ENCODE results near the gene CIT. TPM values are rescaled to one million over a fixed set of nuclear protein-coding genes. Genes with fewer than 3 reads are reported as not detected.

Gene CIT
- total RNA-seq, 1 donor from 2014 or later = 98.5 TPM

DNA sequence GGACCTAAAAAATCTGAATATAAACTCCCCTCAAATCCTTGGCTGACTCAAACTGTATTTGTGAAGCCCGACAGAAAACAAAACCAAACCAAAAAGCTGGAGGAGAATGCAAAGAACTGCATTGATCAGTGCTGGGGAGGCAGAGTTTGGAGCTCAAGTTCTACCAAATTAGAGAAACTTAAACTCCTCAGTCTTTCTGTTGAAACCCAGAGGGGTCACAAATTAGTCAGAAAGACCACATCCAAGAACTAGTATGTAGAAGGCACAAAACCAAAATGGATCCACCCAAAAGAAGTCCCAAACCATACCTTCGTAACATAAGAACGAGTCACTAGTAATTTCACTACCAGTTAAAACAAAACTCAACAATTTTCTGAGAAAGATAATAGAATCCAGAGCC lies 224.5 kb downstream of the CIT start:
- H3K9ac ChIP-seq = no peak overlapping the region
- no peak overlapping the region for H3K4me3 ChIP-seq
- H3K9me3 Mint-ChIP-seq = peaks cover 6% of the 10 kb centered on the region
- no peaks in the 10 kb centered on the region for H3K27me3 ChIP-seq
- H3K27me3 Mint-ChIP-seq (ENCODE audit: insufficient read depth, low read depth) = peaks cover 2% of the 10 kb centered on the region
- no peak overlapping the region for H3K4me2 ChIP-seq
- H3K4me1 ChIP-seq = no peaks in the 10 kb centered on the region
- H3K4me1 Mint-ChIP-seq = no peaks in the 10 kb centered on the region
- H3K36me3 Mint-ChIP-seq = no peaks in the 10 kb centered on the region
- TF ChIP-seq, protein P1, sequence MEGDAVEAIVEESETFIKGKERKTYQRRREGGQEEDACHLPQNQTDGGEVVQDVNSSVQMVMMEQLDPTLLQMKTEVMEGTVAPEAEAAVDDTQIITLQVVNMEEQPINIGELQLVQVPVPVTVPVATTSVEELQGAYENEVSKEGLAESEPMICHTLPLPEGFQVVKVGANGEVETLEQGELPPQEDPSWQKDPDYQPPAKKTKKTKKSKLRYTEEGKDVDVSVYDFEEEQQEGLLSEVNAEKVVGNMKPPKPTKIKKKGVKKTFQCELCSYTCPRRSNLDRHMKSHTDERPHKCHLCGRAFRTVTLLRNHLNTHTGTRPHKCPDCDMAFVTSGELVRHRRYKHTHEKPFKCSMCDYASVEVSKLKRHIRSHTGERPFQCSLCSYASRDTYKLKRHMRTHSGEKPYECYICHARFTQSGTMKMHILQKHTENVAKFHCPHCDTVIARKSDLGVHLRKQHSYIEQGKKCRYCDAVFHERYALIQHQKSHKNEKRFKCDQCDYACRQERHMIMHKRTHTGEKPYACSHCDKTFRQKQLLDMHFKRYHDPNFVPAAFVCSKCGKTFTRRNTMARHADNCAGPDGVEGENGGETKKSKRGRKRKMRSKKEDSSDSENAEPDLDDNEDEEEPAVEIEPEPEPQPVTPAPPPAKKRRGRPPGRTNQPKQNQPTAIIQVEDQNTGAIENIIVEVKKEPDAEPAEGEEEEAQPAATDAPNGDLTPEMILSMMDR (IDR thresholded peaks at IDR 0.05) = no peak
- no peak for TF ChIP-seq EZH2 (IDR thresholded peaks at IDR 0.05)
- TF ChIP-seq EZH2phosphoT487 (IDR thresholded peaks at IDR 0.05) = no peak
- no peaks in the 10 kb centered on the region for H3K36me3 ChIP-seq
- H3K4me3 Mint-ChIP-seq = no peak overlapping the region
- H3K9me3 ChIP-seq (ENCODE audit: low read depth) = peaks cover 8% of the 10 kb centered on the region
- DNase-seq (ENCODE audit: low spot score) = no peak
- H3K79me2 ChIP-seq (ENCODE audit: low read depth) = no peaks in the 10 kb centered on the region
- no peak overlapping the region for H3K27ac ChIP-seq
- H3F3A ChIP-seq (ENCODE audit: low read depth) = no peaks in the 10 kb centered on the region
- H4K20me1 ChIP-seq (ENCODE audit: low read depth) = no peaks in the 10 kb centered on the region
- H2AFZ ChIP-seq (replicated peaks) = no peak overlapping the region
- H3K27ac Mint-ChIP-seq = no peak overlapping the region

GRCh38 chr12:119649202-119649808 lies 227.8 kb downstream of the CIT start:
- Histone ChIP-seq H3K27me3 (no peaks in the 10 kb centered on the region), H3K4me3 (no peak overlapping the region), H3K9me3 (ENCODE audit: low read depth) (peaks cover 5% of the 10 kb centered on the region), H3K4me1 (no peaks in the 10 kb centered on the region), H3K9ac (no peak overlapping the region), H3K36me3 (no peaks in the 10 kb centered on the region), H3K4me2 (no peak overlapping the region), H3K79me2 (ENCODE audit: low read depth) (no peaks in the 10 kb centered on the region), H3F3A (ENCODE audit: low read depth) (no peaks in the 10 kb centered on the region), H2AFZ (replicated peaks) (no peak overlapping the region), H3K27ac (no peak overlapping the region), H4K20me1 (ENCODE audit: low read depth) (no peaks in the 10 kb centered on the region)
- Mint-ChIP-seq H3K36me3 (no peaks in the 10 kb centered on the region), H3K27ac (no peak overlapping the region), H3K4me1 (no peaks in the 10 kb centered on the region), H3K27me3 (ENCODE audit: insufficient read depth, low read depth) (peaks cover 2% of the 10 kb centered on the region), H3K9me3 (peaks cover 6% of the 10 kb centered on the region), H3K4me3 (no peak overlapping the region)
- no peak for TF ChIP-seq EZH2phosphoT487 (IDR thresholded peaks at IDR 0.05)
- TF ChIP-seq, protein P1 (IDR thresholded peaks at IDR 0.05) = peak; percentile 91
- no peak for TF ChIP-seq EZH2 (IDR thresholded peaks at IDR 0.05)
- DNase-seq (ENCODE audit: low spot score) = peak; percentile 27

DNA sequence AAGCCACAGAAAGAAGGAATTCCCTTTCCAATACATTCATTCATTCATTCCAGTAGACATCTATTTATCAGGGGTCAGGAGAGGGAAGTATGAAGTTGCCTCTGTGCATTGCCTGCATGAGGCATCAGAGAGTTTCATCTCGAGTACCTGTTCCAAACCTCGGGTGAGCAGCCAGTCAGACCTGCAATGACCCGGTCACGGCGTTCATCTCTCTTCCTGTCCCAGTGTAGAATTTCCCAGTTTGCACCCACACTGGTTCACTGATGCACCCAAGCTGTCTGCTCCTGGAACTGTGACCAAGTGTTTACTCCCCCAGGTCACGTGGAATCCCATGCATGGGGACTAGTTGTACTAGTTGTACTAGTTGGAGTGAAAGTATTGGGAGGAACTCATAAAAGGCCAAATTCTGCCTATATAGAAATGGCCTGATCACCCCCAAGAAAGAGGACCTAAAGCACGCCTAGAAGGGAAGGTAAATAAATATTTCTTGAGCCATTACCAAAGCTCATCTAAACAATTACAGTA lies 231.5 kb downstream of the CIT start:
- TF ChIP-seq, protein P1 (IDR thresholded peaks at IDR 0.05) = no peak
- TF ChIP-seq EZH2 (IDR thresholded peaks at IDR 0.05) = no peak
- no peak for TF ChIP-seq EZH2phosphoT487 (IDR thresholded peaks at IDR 0.05)
- Histone ChIP-seq H3K9me3 (ENCODE audit: low read depth) (no peaks in the 10 kb centered on the region), H3K4me1 (no peaks in the 10 kb centered on the region)

More for the DNA sequence above, 231.5 kb downstream of the CIT start:
- H3K27ac ChIP-seq = no peak overlapping the region
- H3K27me3 ChIP-seq = no peaks in the 10 kb centered on the region
- Mint-ChIP-seq H3K4me3 (no peak overlapping the region), H3K36me3 (no peaks in the 10 kb centered on the region), H3K27ac (no peak overlapping the region), H3K9me3 (peaks cover under 1% of the 10 kb centered on the region), H3K27me3 (ENCODE audit: insufficient read depth, low read depth) (no peaks in the 10 kb centered on the region), H3K4me1 (no peaks in the 10 kb centered on the region)
- H3K36me3 ChIP-seq = no peaks in the 10 kb centered on the region
- no peak for DNase-seq (ENCODE audit: low spot score)
- no peaks in the 10 kb centered on the region for H4K20me1 ChIP-seq (ENCODE audit: low read depth)
- H3K4me2 ChIP-seq = no peak overlapping the region
- H3K9ac ChIP-seq = no peak overlapping the region
- no peak overlapping the region for H2AFZ ChIP-seq (replicated peaks)
- H3K4me3 ChIP-seq = no peak overlapping the region
- H3F3A ChIP-seq (ENCODE audit: low read depth) = no peaks in the 10 kb centered on the region
- no peaks in the 10 kb centered on the region for H3K79me2 ChIP-seq (ENCODE audit: low read depth)

All from neural progenitor cell (in vitro differentiated cells).